Prostate gland (tissue), 2 donors: ENCODE data around the gene FRMD5.

ENCODE experiments used
- POLR2A ChIP-seq: fragments of 450-650 bp; IDR thresholded peaks from one replicate; pipeline ENCODE4 v1.6.1; 2016; ENCODE audit warnings: antibody characterized with exemption, mild to moderate bottlenecking
- TF ChIP-seq, protein P1 (sequence below), 4 experiments: fragments of 200-600 bp in 2 of 4; fragments of 450-650 bp in 2 of 4; sonication (generic) in 2 of 4; IDR thresholded peaks; 1 replicate in 3 of 4; 2 replicates in 1 of 4; pipeline ENCODE4 v1.5.1; 2016 to 2019; ENCODE audit warnings: antibody characterized with exemption in 4 of 4, mild to moderate bottlenecking in 2 of 4, moderate library complexity in 2 of 4

DNA sequence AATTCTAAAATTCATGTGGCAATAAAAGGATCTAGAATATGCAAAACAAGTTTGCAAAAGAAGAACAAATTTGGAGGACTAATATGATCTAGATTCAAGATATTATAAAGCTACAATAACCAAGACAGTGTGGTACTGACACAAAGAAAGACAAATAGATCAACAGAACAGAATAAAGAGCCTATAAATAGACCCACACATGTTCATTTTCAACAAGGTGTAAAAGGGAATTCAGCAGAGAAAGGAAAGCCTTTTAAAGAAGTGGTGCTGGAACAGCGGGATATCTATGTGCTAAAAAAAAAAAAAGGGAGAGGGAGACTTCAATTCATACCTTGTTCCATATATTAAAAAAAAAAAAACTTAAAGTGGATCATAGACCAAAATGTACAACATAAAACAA is 219.3 kb downstream of the FRMD5 start:
- no peak for TF ChIP-seq POLR2A
- TF ChIP-seq, protein P1, sequence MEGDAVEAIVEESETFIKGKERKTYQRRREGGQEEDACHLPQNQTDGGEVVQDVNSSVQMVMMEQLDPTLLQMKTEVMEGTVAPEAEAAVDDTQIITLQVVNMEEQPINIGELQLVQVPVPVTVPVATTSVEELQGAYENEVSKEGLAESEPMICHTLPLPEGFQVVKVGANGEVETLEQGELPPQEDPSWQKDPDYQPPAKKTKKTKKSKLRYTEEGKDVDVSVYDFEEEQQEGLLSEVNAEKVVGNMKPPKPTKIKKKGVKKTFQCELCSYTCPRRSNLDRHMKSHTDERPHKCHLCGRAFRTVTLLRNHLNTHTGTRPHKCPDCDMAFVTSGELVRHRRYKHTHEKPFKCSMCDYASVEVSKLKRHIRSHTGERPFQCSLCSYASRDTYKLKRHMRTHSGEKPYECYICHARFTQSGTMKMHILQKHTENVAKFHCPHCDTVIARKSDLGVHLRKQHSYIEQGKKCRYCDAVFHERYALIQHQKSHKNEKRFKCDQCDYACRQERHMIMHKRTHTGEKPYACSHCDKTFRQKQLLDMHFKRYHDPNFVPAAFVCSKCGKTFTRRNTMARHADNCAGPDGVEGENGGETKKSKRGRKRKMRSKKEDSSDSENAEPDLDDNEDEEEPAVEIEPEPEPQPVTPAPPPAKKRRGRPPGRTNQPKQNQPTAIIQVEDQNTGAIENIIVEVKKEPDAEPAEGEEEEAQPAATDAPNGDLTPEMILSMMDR (IDR thresholded peaks at IDR 0.05) = no peak
